WERI-Rb-1 (cell line): ENCODE data around the gene PTPRD.

ENCODE experiments used
- DNase-seq: peaks from one replicate; pipeline ENCODE4 v3.0.0-alpha.2; 2020
- H3K27ac ChIP-seq: fragments of 250-450 bp; sonication (Bioruptor Pico); 2 replicates; pipeline ENCODE4 v1.5.1; 2020; ENCODE audit warnings: mild to moderate bottlenecking, moderate library complexity
- H3K27me3 ChIP-seq: fragments of 250-450 bp; sonication (Bioruptor Pico); 2 replicates; pipeline ENCODE4 v1.5.1; 2021; ENCODE audit warnings: mild to moderate bottlenecking, low read depth, moderate library complexity; ENCODE audit not compliant: insufficient read depth, severe bottlenecking
- H3K36me3 ChIP-seq: fragments of 250-450 bp; sonication (Bioruptor Pico); 2 replicates; pipeline ENCODE4 v1.5.1; 2020; ENCODE audit warnings: mild to moderate bottlenecking, moderate library complexity
- H3K4me3 ChIP-seq: 2 replicates; pipeline ENCODE4 v1.5.1; 2011; ENCODE audit warnings: low read depth, mild to moderate bottlenecking, control low read depth, low read length
- H3K9me3 ChIP-seq: fragments of 250-450 bp; sonication (Bioruptor Pico); 2 replicates; pipeline ENCODE4 v1.5.1; 2021; ENCODE audit warnings: mild to moderate bottlenecking, moderate library complexity; ENCODE audit not compliant: severe bottlenecking
- TF ChIP-seq, protein P1 (sequence below): IDR thresholded peaks from 2 replicates; pipeline ENCODE4 v1.5.1; 2011; ENCODE audit warnings: low read depth, mild to moderate bottlenecking, control low read depth, inconsistent platforms, low read length

The PTPRD gene

DNA sequence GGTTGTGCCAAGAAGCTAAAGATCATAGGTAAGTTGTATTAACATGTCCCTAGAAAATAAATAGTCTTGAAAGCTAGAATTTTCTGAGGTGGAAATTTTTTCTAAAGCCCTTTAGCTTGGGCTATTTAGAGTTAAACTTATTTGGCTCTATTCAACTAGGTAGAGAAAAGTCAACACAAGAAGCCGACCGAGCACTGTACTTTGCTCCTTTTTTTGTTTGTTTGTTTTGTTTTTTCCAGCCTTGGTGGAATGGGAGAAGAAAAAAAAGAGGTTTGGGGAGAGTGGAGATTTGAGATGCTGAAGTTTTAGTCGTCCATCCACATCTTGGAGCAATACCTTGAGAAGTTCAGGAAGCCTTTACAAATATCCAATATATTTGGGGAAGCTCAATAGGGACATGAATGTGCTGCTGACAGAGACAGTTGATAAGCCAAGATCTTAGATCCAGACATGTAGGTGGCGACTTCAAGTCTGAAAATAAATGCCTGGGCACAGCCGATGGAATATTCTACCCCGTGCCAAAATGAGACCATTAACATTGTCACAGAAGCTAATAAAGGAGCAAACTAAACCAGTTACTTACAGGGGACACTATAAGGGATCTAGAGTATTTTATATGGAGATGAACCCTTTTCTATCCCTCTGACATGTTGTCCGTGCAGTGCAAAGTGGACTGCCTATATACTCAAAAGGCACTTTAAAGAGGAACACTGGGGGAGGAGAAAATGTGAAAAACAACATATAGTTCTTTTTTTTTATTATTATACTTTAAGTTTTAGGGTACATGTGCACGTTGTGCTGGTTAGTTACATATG is 466.1 kb downstream of the PTPRD start:
- TF ChIP-seq, protein P1, sequence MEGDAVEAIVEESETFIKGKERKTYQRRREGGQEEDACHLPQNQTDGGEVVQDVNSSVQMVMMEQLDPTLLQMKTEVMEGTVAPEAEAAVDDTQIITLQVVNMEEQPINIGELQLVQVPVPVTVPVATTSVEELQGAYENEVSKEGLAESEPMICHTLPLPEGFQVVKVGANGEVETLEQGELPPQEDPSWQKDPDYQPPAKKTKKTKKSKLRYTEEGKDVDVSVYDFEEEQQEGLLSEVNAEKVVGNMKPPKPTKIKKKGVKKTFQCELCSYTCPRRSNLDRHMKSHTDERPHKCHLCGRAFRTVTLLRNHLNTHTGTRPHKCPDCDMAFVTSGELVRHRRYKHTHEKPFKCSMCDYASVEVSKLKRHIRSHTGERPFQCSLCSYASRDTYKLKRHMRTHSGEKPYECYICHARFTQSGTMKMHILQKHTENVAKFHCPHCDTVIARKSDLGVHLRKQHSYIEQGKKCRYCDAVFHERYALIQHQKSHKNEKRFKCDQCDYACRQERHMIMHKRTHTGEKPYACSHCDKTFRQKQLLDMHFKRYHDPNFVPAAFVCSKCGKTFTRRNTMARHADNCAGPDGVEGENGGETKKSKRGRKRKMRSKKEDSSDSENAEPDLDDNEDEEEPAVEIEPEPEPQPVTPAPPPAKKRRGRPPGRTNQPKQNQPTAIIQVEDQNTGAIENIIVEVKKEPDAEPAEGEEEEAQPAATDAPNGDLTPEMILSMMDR, result no peak
- H3K36me3 ChIP-seq, result no peaks in the 10 kb centered on the region
- H3K9me3 ChIP-seq, result peaks cover 3% of the 10 kb centered on the region
- H3K27ac ChIP-seq, result no peak overlapping the region
- DNase-seq, result no peak
- no peak overlapping the region for H3K4me3 ChIP-seq
- H3K27me3 ChIP-seq, result no peaks in the 10 kb centered on the region

GRCh38 chr9:10144355-10144754 is 468.4 kb downstream of the PTPRD start:
- H3K4me3 ChIP-seq, result no peak overlapping the region
- no peak for DNase-seq
- no peaks in the 10 kb centered on the region for H3K36me3 ChIP-seq
- TF ChIP-seq, protein P1, result no peak
- no peaks in the 10 kb centered on the region for H3K9me3 ChIP-seq
- H3K27me3 ChIP-seq, result no peaks in the 10 kb centered on the region
- H3K27ac ChIP-seq, result no peak overlapping the region

GRCh38 chr9:10135553-10135952 is 477.2 kb downstream of the PTPRD start:
- TF ChIP-seq, protein P1, result no peak
- no peaks in the 10 kb centered on the region for H3K9me3 ChIP-seq
- H3K27me3 ChIP-seq, result no peaks in the 10 kb centered on the region
- no peak overlapping the region for H3K4me3 ChIP-seq
- H3K27ac ChIP-seq, result no peak overlapping the region
- DNase-seq, result no peak
- H3K36me3 ChIP-seq, result no peaks in the 10 kb centered on the region

DNA sequence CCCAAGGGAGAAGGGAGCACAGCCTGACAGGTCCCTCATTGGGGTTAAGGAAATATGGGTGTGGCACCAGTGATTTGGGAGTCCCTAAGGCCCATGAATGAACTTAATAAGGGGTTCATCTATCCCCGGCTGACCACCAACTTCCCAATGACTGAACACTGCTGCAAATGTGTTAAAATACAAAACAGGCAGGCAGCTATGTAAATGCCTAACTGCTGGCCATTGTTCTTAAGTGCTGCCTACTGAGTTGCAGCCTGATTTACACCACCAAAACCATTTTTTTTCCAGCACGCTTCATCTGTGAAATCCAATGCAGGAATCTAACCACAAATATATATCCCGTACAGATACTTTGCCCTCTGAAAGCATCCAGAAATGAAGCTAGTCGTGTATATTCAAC is 478.5 kb downstream of the PTPRD start:
- Histone ChIP-seq H3K36me3 (no peaks in the 10 kb centered on the region), H3K27ac (no peak overlapping the region), H3K27me3 (no peaks in the 10 kb centered on the region), H3K9me3 (no peaks in the 10 kb centered on the region), H3K4me3 (no peak overlapping the region)
- no peak for DNase-seq
- TF ChIP-seq, protein P1, result no peak

DNA sequence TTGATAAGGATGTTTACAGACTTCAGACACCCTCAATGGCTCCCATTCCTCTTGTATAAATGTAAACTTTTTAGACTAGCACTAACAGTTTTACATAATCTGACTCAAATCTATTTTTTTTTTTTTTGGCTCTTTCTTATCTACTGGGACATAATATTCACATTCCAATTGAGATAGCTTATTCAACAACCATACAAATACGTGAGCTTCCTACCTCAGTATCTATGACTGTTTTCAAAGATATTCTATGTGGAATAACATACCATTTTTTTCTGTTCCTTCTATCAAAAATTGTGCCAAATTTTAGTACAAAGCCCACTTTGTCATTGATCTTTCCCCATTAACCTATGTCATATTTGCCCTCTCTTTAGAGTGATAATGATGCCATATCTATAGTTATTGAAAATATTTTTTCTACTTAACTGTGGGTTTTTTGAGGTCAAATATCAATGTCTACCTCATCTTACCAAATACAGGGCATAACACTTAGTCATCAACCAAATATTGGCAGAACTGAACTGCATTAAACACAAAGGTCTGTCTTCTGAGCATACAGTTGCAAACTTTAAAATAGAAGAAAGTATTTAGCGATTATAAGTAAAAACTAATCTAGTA is 482.6 kb downstream of the PTPRD start:
- no peak for DNase-seq
- TF ChIP-seq, protein P1, result no peak
- H3K4me3 ChIP-seq, result no peak overlapping the region

More for the DNA sequence above, 482.6 kb downstream of the PTPRD start:
- Histone ChIP-seq H3K27ac (no peak overlapping the region), H3K9me3 (no peaks in the 10 kb centered on the region), H3K27me3 (no peaks in the 10 kb centered on the region), H3K36me3 (no peaks in the 10 kb centered on the region)
